Measurements from ENCODE around the gene SYK. TPM values are rescaled to one million over a fixed set of nuclear protein-coding genes. Genes with fewer than 3 reads are reported as not detected.

The SYK gene
- total RNA-seq, 4 donors from 2014 or later: 7.0 to 16.6 (median 8.7) TPM

- WGBS: 67% methylated on average over 3 of the region's 3 CpGs
- Histone ChIP-seq H3K27ac (replicated peaks in 1 of 4) (peak overlapping the region in 3 of 4 donors; percentile 56 to 72 (median 67)), H3K9me3 (no peaks in the 10 kb centered on the region), H3K36me3 (no peaks in the 10 kb centered on the region), H3K4me1 (peaks cover 9 to 16% (median 12%) of the 10 kb centered on the region in 4 donors), H3K27me3 (peaks cover 6 to 51% (median 21%) of the 10 kb centered on the region in 4 donors), H3K4me3 (peak overlapping the region; percentile 47 to 61 (median 50))
- DNase-seq (ENCODE audit: extremely low spot score): no peak
- intact Hi-C loops (cut with DNase I): no loop called here
- TF ChIP-seq EP300 (IDR thresholded peaks at IDR 0.05) (no peak), POLR2A (IDR thresholded peaks at IDR 0.05; ENCODE audit: low read depth) (no peak), POLR2AphosphoS5 (IDR thresholded peaks at IDR 0.05) (no peak)
- TF ChIP-seq, protein P1, sequence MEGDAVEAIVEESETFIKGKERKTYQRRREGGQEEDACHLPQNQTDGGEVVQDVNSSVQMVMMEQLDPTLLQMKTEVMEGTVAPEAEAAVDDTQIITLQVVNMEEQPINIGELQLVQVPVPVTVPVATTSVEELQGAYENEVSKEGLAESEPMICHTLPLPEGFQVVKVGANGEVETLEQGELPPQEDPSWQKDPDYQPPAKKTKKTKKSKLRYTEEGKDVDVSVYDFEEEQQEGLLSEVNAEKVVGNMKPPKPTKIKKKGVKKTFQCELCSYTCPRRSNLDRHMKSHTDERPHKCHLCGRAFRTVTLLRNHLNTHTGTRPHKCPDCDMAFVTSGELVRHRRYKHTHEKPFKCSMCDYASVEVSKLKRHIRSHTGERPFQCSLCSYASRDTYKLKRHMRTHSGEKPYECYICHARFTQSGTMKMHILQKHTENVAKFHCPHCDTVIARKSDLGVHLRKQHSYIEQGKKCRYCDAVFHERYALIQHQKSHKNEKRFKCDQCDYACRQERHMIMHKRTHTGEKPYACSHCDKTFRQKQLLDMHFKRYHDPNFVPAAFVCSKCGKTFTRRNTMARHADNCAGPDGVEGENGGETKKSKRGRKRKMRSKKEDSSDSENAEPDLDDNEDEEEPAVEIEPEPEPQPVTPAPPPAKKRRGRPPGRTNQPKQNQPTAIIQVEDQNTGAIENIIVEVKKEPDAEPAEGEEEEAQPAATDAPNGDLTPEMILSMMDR (IDR thresholded peaks at IDR 0.05): no peak
Observed at GRCh38 chr9:90802386-90802985, 867 bp downstream of the SYK start.

- Histone ChIP-seq H3K4me1 (peaks cover 9 to 21% (median 14%) of the 10 kb centered on the region in 4 donors), H3K9me3 (no peaks in the 10 kb centered on the region), H3K4me3 (no peak overlapping the region), H3K27ac (replicated peaks in 1 of 4) (peak overlapping the region in 1 of 4 donors; percentile 42), H3K36me3 (no peaks in the 10 kb centered on the region), H3K27me3 (peaks cover 6 to 56% (median 21%) of the 10 kb centered on the region in 4 donors)
- no peak for DNase-seq (ENCODE audit: extremely low spot score)
- 54% methylated on average over 3 of the region's 3 CpGs for WGBS
- intact Hi-C loops (cut with DNase I): no loop called here
- TF ChIP-seq, protein P1 (IDR thresholded peaks at IDR 0.05): no peak
- no peak for TF ChIP-seq POLR2A (IDR thresholded peaks at IDR 0.05; ENCODE audit: low read depth)
- no peak for TF ChIP-seq EP300 (IDR thresholded peaks at IDR 0.05)
- TF ChIP-seq POLR2AphosphoS5 (IDR thresholded peaks at IDR 0.05): no peak
Observed at GRCh38 chr9:90803860-90804593, 2.4 kb downstream of the SYK start.

DNA sequence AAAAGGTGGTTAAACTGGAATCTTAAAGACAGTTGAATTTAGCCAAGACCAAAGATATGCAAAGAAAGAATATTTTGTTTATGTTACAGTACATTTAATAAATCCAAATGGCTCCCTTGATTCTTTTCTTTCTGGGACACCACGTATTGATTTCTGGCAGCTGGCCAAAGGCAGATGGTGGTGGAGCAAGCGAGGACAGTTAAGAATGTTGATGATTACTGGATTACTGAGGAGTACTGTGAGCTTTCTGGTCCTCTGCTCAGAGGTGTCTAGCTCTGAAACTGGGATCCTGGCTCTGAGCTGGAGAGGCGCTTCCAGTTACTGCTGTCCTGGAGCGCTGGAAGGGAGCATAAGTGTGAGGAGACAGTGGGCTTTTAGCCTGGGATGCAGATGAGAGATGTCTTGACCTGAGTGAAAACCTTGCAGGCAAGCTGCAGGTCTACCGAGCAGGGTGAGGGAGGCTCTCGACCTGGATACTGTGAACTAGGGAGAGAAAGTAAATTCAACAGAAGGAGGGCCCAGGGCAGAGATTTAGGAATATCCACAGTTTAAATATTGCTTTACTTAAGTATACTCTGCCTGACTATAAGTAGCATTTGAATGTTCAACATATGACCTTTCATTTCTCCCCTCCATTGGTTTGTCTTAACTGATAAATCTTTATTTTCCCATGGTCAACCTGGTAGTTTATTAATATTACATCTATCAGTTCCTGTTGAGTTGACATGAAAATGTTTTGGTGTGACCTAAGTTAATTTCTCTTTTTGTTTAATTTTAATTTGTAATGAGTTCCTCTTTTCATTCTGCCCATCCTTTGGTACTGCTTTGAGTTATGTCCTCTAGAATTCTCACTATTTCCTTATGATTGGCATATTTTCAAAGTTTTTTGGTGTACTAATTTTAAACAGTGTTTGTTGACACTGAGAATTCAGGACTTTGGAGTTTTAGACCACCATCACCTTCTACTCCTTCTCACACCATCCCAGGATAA, 3.7 kb downstream of the SYK start:
- no peaks in the 10 kb centered on the region for H3K36me3 ChIP-seq
- intact Hi-C loops (cut with DNase I): no loop called here
- TF ChIP-seq, protein P1 (IDR thresholded peaks at IDR 0.05): no peak
- no peak for TF ChIP-seq POLR2AphosphoS5 (IDR thresholded peaks at IDR 0.05)
- TF ChIP-seq EP300 (IDR thresholded peaks at IDR 0.05): no peak
- no peak for TF ChIP-seq POLR2A (IDR thresholded peaks at IDR 0.05; ENCODE audit: low read depth)
- peak overlapping the region in 1 of 4 donors; percentile 32 for H3K27ac ChIP-seq (replicated peaks in 1 of 4)
- H3K4me3 ChIP-seq: no peak overlapping the region
- peaks cover 6 to 51% (median 18%) of the 10 kb centered on the region in 4 donors for H3K27me3 ChIP-seq
- H3K4me1 ChIP-seq: peaks cover 9 to 21% (median 14%) of the 10 kb centered on the region in 4 donors
- H3K9me3 ChIP-seq: no peaks in the 10 kb centered on the region
- no peak for DNase-seq (ENCODE audit: extremely low spot score)
- 54% methylated on average over 6 of the region's 6 CpGs for WGBS

DNA sequence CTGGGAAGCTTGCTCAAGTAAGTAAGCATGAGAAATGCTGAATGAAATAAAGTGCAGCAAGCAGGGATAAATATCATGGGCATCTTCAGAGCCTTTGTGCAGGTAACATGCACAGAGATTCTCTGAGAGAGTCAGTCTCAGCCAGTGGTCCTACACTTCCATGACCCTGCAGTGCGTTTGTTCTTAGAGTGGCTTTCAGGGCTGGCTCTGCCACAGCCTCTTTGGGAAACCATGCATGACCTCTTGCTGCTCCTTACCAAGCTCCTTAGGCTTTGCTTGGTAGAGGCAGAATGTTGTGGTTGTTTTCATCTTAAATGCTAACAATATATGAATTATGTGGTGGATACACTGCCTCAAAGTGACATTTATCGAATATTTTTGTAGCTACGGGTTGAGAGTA, 5.4 kb downstream of the SYK start:
- Histone ChIP-seq H3K4me1 (peaks cover under 1 to 12% (median 4%) of the 10 kb centered on the region in 4 donors), H3K9me3 (no peaks in the 10 kb centered on the region), H3K4me3 (no peak overlapping the region), H3K27ac (replicated peaks in 1 of 4) (no peak overlapping the region), H3K36me3 (no peaks in the 10 kb centered on the region), H3K27me3 (peaks cover 0 to 39% (median 3%) of the 10 kb centered on the region in 4 donors)
- no peak for TF ChIP-seq POLR2AphosphoS5 (IDR thresholded peaks at IDR 0.05)
- no peak for TF ChIP-seq POLR2A (IDR thresholded peaks at IDR 0.05; ENCODE audit: low read depth)
- TF ChIP-seq, protein P1 (IDR thresholded peaks at IDR 0.05): no peak
- TF ChIP-seq EP300 (IDR thresholded peaks at IDR 0.05): no peak
- 95% methylated on average over 3 of the region's 3 CpGs for WGBS
- no peak for DNase-seq (ENCODE audit: extremely low spot score)
- intact Hi-C loops (cut with DNase I): no loop called here
